Subcutaneous adipose tissue (tissue), 4 donors: Measurements from ENCODE around the gene GPR17. TPM values are rescaled to one million over a fixed set of nuclear protein-coding genes. Genes with fewer than 3 reads are reported as not detected.

Source experiments
- total RNA-seq, 4 donors: library from RNA; depleted of rRNA; stranded (reverse); fragments of >200 nt; gene quantifications; one replicate each; pipeline ENCODE4 v1.1.0, GENCODE V29; 2016
- TF ChIP-seq, protein P1 (sequence below): fragments of 450-650 bp; IDR thresholded peaks from one replicate; pipeline ENCODE4 v1.5.1; 2016; ENCODE audit warnings: low read depth, mild to moderate bottlenecking, control low read depth, antibody characterized with exemption, moderate library complexity

GPR17 gene
- total RNA-seq, 4 donors from 2014 or later, result not detected

GRCh38 chr2:127623388-127624319 lies 22.3 kb upstream of the GPR17 start:
- TF ChIP-seq, protein P1, sequence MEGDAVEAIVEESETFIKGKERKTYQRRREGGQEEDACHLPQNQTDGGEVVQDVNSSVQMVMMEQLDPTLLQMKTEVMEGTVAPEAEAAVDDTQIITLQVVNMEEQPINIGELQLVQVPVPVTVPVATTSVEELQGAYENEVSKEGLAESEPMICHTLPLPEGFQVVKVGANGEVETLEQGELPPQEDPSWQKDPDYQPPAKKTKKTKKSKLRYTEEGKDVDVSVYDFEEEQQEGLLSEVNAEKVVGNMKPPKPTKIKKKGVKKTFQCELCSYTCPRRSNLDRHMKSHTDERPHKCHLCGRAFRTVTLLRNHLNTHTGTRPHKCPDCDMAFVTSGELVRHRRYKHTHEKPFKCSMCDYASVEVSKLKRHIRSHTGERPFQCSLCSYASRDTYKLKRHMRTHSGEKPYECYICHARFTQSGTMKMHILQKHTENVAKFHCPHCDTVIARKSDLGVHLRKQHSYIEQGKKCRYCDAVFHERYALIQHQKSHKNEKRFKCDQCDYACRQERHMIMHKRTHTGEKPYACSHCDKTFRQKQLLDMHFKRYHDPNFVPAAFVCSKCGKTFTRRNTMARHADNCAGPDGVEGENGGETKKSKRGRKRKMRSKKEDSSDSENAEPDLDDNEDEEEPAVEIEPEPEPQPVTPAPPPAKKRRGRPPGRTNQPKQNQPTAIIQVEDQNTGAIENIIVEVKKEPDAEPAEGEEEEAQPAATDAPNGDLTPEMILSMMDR, result no peak

DNA sequence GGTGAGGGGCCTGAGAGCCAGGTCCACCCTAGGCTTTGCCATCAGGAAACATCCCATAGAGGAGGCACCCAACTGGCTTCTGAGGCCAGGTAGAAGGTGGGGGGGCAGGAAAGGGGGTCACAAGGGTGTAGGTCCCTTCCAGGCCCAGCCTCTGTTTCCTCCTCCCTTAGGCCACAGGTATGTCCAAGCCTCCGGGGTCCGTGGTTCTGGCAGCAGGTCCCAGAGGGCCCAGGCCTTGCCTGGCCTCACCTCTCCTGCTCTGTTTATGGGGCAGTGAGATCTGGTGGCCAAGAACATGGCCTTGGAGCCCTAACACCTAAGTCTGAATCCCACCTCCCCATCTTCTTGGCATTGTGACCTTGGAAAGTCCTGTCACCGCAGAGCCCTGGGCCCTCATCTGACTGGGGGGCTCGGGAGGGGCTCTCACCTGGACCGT lies 21.6 kb upstream of the GPR17 start:
- TF ChIP-seq, protein P1, result no peak

DNA sequence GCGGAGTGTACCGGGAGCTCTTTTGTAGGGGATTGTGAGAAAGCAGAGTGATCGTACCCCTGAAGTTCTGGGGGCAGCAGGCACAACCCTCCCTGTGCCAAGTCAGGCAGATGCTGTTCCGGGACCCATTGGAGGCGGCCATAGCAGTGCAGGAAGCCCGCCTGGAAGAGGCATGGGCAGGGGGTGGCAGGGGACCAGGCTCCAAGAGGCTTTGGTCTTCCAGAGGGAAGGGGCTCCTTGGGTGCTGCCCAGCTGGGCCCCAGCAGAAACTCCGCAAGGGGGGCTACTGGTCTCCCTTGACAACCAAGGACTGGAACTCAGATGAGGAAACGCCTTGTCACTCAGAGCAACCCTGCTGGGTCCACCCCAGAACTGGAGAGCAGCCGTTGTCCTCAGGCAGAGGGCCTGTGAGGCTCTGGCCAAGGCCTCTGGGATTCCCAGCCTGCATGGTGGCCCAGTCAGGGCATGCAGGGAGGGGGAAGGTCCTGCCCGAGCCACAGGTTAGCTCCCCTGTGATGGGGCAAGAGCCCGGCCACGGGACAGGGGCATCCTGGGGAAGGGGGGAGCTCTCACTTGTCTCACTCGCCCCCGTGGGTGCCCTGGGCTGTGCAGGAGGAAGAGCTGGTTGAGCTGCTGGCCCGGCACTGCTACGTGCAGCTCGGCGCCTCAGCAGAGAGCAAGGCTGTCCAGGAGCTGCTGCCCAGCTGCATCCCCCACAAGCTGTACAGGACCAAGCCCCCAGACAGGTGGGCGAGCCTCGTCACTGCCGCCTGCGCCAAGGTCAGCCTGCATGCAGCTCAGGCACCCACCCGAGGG lies 21.0 kb upstream of the GPR17 start:
- TF ChIP-seq, protein P1, result no peak

- TF ChIP-seq, protein P1, result no peak
Measured at GRCh38 chr2:127625572-127625951, 20.4 kb upstream of the GPR17 start.

DNA sequence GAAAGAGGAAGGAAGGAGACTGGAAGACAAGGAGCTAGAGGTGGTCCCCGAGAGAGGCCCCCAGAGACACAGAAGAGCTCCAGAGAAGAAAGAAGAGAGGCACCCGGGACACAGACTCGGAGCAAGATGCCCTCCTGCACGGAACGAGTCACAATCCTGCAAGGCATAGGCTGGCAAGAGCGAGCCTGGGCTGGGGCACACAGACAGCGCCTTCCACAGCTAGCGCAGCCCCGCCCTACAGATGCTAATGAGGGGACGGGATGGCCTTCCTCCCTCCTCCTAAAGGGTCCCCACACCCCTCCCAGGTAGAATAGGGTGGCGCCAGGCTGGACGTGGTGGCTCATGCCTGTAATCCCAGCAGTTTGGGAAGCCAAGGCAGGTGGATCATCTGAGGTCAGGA lies 19.8 kb upstream of the GPR17 start:
- TF ChIP-seq, protein P1, result no peak

DNA sequence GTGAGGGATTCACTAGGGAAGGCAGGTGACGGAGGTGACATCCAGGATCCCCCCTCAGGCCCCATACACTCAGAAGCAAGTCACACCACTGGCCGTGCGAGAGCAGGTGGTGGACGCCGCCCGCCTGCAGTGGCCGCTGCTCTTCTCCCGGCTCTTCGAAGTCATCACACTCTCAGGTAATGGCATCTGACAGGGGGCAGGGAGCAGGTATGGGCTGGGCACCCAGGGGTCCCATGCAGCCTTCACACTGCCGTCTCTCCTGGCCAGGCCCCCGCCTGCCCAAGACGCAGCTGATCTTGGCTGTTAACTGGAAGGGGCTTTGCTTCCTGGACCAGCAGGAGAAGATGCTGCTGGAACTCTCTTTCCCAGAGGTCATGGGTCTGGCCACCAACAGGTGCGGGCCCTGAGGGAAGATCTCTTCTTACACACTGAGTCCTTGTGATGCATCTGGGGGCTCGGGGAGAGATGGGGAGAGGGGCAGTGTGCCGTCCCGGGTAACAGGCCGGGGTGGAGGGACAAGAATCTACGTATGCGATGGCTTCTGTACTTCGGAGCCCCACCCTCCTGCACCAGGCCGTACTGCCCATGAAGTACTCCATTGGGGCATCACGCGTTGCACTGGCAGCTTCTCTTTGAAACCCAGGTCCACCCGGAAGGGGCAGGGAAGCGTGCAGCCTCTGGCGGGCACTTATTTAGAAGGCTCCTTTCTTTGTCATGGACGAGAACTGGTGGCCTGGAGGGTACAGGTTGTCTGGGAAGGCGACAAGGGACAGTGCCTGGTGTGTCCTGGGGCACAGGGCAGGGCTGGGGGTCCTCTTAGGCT lies 18.8 kb upstream of the GPR17 start:
- TF ChIP-seq, protein P1, result no peak
